ENCODE results near the gene DSE.

The DSE gene

DNA sequence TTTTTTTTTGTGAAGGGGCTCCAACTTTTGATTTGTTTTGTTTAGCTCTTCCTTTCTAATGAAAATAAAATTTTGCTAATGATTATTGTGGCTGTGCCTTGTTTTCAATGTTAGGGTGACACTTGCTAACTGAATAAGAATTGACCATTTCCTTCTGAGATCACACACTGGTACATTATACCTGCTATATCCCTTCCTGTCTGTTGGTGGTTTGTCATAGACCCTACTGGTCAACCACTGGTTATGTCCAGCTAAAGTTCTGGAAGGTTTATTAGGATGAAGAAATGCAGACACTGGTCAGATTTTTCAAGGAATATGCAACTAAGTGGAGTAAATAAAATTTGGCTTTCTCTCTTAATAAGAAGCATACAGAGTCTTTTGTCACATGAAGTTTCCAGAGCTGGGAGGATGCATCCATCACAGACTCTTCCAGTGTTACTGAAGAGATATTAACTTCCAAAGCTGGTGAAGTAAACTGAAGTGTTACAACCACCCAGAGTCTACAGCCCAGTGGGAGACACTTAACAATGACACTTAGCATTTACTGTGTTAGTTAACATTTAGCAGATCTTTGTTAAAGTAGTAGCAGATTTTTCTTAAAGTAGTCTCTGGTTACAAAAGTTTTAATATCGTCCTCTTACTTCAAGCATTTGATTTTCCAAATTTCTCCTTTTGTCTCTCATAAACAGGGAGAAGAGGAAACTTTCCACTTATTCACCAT lies 121.0 kb downstream of the DSE start:
- DNase-seq, result no peak

DNA sequence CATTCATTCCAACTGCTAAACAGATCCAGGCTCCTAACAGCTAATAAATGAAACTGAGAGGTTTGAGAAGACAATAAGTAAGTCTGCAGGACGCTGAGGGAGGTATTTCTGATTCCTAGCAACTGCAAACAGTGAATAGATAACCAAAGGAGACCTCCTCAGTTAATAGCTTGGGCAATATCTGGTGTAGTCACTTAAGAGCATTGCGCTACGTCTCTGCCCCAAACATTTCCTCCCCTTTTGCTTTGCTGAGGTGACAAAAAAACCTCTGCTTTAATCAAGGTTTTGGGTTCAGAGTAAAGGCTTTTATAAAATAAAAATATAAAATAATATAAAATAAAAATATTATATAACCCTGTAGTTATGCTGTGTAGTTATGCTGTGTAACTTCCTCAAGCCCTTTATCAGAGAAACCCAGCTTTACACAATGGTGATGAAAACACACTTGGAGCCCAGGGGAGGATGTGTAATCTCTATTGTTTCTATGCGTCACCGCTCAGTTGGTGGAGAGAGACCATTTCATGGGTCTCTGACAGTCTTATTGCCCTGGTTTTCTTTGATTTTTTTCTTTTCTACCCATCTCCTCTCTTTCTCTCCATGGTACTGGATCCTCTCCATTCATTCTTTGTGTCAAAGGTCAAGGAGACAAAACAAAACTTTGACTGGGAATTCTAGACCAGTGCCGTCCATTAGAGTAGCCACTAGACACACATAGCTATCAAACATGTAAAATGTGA lies 121.8 kb downstream of the DSE start:
- no peak for DNase-seq

Measured in DMS79 treated with DMSO at 0.1 percent for 48 hours (cell line).